RWPE2 (cell line): Measurements from ENCODE around the gene MFSD6.

Source experiments
- ATAC-seq: fragments of 200-7000 bp; cut with Tn5 transposase; 3 replicates; pipeline ENCODE4 v1.9.1; 2021; ENCODE audit warnings: low read depth
- DNase-seq: peaks from one replicate; pipeline ENCODE4 v3.0.0-alpha.2; 2020; ENCODE audit warnings: low spot score
- H3K27ac ChIP-seq: fragments of 450-650 bp; 2 replicates; pipeline ENCODE4 v1.5.1; 2017; ENCODE audit warnings: mild to moderate bottlenecking; ENCODE audit not compliant: poor library complexity, severe bottlenecking
- H3K27me3 ChIP-seq: fragments of 250-450 bp; sonication (Bioruptor Pico); 2 replicates; pipeline ENCODE4 v1.5.1; 2021; ENCODE audit warnings: mild to moderate bottlenecking, moderate library complexity; ENCODE audit not compliant: insufficient read depth, poor library complexity, severe bottlenecking
- H3K36me3 ChIP-seq: fragments of 250-450 bp; sonication (Bioruptor Pico); 2 replicates; pipeline ENCODE4 v1.5.1; 2020; ENCODE audit warnings: low read depth, mild to moderate bottlenecking, moderate library complexity
- H3K4me1 ChIP-seq: fragments of 250-450 bp; sonication (Bioruptor Pico); 2 replicates; pipeline ENCODE4 v1.5.1; 2021; ENCODE audit warnings: mild to moderate bottlenecking, moderate library complexity; ENCODE audit not compliant: insufficient read depth, poor library complexity, severe bottlenecking
- H3K4me3 ChIP-seq: fragments of 250-450 bp; sonication (Bioruptor Pico); 2 replicates; pipeline ENCODE4 v1.5.1; 2021; ENCODE audit warnings: mild to moderate bottlenecking, moderate library complexity; ENCODE audit not compliant: severe bottlenecking
- H3K9me3 ChIP-seq: fragments of 250-450 bp; sonication (Bioruptor Pico); 2 replicates; pipeline ENCODE4 v1.5.1; 2021; ENCODE audit warnings: mild to moderate bottlenecking, moderate library complexity; ENCODE audit not compliant: severe bottlenecking
- CTCF ChIP-seq: fragments of 450-650 bp; IDR thresholded peaks from one replicate; pipeline ENCODE4 v1.5.1; 2017; ENCODE audit warnings: mild to moderate bottlenecking, moderate library complexity; ENCODE audit not compliant: poor library complexity, severe bottlenecking

The MFSD6 gene

GRCh38 chr2:190546734-190547133 is 138.6 kb downstream of the MFSD6 start:
- no peak for ATAC-seq
- no peak for TF ChIP-seq CTCF

GRCh38 chr2:190547886-190548285 is 139.7 kb downstream of the MFSD6 start:
- Histone ChIP-seq H3K9me3 (no peaks in the 10 kb centered on the region), H3K27me3 (no peaks in the 10 kb centered on the region), H3K36me3 (no peaks in the 10 kb centered on the region), H3K4me1 (peaks cover 8% of the 10 kb centered on the region), H3K4me3 (no peak overlapping the region), H3K27ac (no peak overlapping the region)
- ATAC-seq: 0 out of 3 replicates have a peak, but pooled peaks have one; percentile 33
- TF ChIP-seq CTCF: no peak
- no peak for DNase-seq

More at GRCh38 chr2:190546734-190547133, 138.6 kb downstream of the MFSD6 start:
- no peaks in the 10 kb centered on the region for H3K36me3 ChIP-seq
- no peaks in the 10 kb centered on the region for H3K9me3 ChIP-seq
- H3K4me1 ChIP-seq: peaks cover 8% of the 10 kb centered on the region
- no peak for DNase-seq
- H3K27me3 ChIP-seq: no peaks in the 10 kb centered on the region
- H3K4me3 ChIP-seq: no peak overlapping the region
- no peak overlapping the region for H3K27ac ChIP-seq

- DNase-seq (no peak), ATAC-seq (no peak)
- Histone ChIP-seq H3K27me3 (no peaks in the 10 kb centered on the region), H3K4me1 (peaks cover 8% of the 10 kb centered on the region), H3K27ac (no peak overlapping the region), H3K36me3 (no peaks in the 10 kb centered on the region), H3K9me3 (no peaks in the 10 kb centered on the region), H3K4me3 (no peak overlapping the region)
- no peak for TF ChIP-seq CTCF
Observed at GRCh38 chr2:190550137-190550536, 142.0 kb downstream of the MFSD6 start.
